ENCODE measurements around the gene GDPD5.

Gene GDPD5

GRCh38 chr11:75389276-75389605 is 136.5 kb downstream of the GDPD5 start:
- peak overlapping the region in 1 of 11 experiments; percentile 25; a peak in 2 of 22 replicates for H3K4me2 ChIP-seq
- no peaks in the 10 kb centered on the region for H4K20me1 ChIP-seq
- H3K4me1 ChIP-seq: peaks cover 6 to 15% (median 12%) of the 10 kb centered on the region in 10 experiments
- no peak overlapping the region for H3K27ac ChIP-seq
- H3K27me3 ChIP-seq: no peaks in the 10 kb centered on the region
- H3K9me3 ChIP-seq (replicated peaks in 1 of 11): no peaks in the 10 kb centered on the region
- no peak overlapping the region for H3K4me3 ChIP-seq
- no peak for TF ChIP-seq Cebpa-rat (IDR thresholded peaks at IDR 0.05)
- H3K36me3 ChIP-seq: no peaks in the 10 kb centered on the region
- H3K9ac ChIP-seq: no peak overlapping the region

- no peaks in the 10 kb centered on the region for H4K20me1 ChIP-seq
- no peaks in the 10 kb centered on the region for H3K36me3 ChIP-seq
- peak overlapping the region in 2 of 11 experiments; percentile 3 to 44; a peak in 2 of 22 replicates for H3K27ac ChIP-seq
- no peak overlapping the region for H3K4me3 ChIP-seq
- H3K27me3 ChIP-seq: no peaks in the 10 kb centered on the region
- no peak for TF ChIP-seq Cebpa-rat (IDR thresholded peaks at IDR 0.05)
- no peaks in the 10 kb centered on the region for H3K9me3 ChIP-seq (replicated peaks in 1 of 11)
- peak overlapping the region in 5 of 11 experiments; percentile 9 to 53 (median 26); a peak in 8 of 22 replicates for H3K4me2 ChIP-seq
- H3K4me1 ChIP-seq: peaks cover 12 to 21% (median 18%) of the 10 kb centered on the region in 10 experiments
- H3K9ac ChIP-seq: peak overlapping the region in 1 of 11 experiments; percentile 26; a peak in 1 of 22 replicates
Measured at GRCh38 chr11:75388386-75389275, 137.1 kb downstream of the GDPD5 start.

GRCh38 chr11:75387736-75388294 is 137.9 kb downstream of the GDPD5 start:
- Histone ChIP-seq H3K4me3 (no peak overlapping the region), H4K20me1 (no peaks in the 10 kb centered on the region), H3K36me3 (no peaks in the 10 kb centered on the region), H3K27me3 (no peaks in the 10 kb centered on the region), H3K9me3 (replicated peaks in 1 of 11) (no peaks in the 10 kb centered on the region), H3K27ac (no peak overlapping the region), H3K9ac (no peak overlapping the region), H3K4me2 (no peak overlapping the region), H3K4me1 (peaks cover 20 to 28% (median 26%) of the 10 kb centered on the region in 10 experiments)
- no peak for TF ChIP-seq Cebpa-rat (IDR thresholded peaks at IDR 0.05)

- Histone ChIP-seq H4K20me1 (no peaks in the 10 kb centered on the region), H3K4me2 (no peak overlapping the region), H3K4me1 (peaks cover 20 to 31% (median 26%) of the 10 kb centered on the region in 10 experiments), H3K9ac (no peak overlapping the region), H3K27ac (no peak overlapping the region), H3K4me3 (no peak overlapping the region), H3K9me3 (replicated peaks in 1 of 11) (no peaks in the 10 kb centered on the region), H3K36me3 (no peaks in the 10 kb centered on the region), H3K27me3 (no peaks in the 10 kb centered on the region)
- no peak for TF ChIP-seq Cebpa-rat (IDR thresholded peaks at IDR 0.05)
Measured at GRCh38 chr11:75386942-75387630, 138.7 kb downstream of the GDPD5 start.
